ENCODE data around the gene SULT4A1. TPM values are rescaled to one million over a fixed set of nuclear protein-coding genes. Genes with fewer than 3 reads are reported as not detected.

Gene SULT4A1
- total and polyA plus RNA-seq, 2 experiments from 2014 or later = 4.7 to 5.2 TPM

GRCh38 chr22:43843783-43844530, 18.4 kb downstream of the SULT4A1 start:
- Histone ChIP-seq H3K9me2 (ENCODE audit: insufficient read depth) (no peaks in the 10 kb centered on the region), H2AFZ (no peak overlapping the region), H3K27ac (ENCODE audit: low read depth) (no peak overlapping the region), H3K36me3 (ENCODE audit: insufficient read depth) (no peaks in the 10 kb centered on the region), H3K27me3 (ENCODE audit: insufficient read depth) (no peaks in the 10 kb centered on the region), H3K4me3 (no peak overlapping the region), H4K20me1 (replicated peaks; ENCODE audit: insufficient read depth) (peaks cover 3% of the 10 kb centered on the region), H3K79me2 (replicated peaks; ENCODE audit: insufficient read depth) (peaks cover 58% of the 10 kb centered on the region), H3K4me2 (no peak overlapping the region), H3F3A (replicated peaks; ENCODE audit: low read depth) (no peaks in the 10 kb centered on the region), H3K4me1 (ENCODE audit: insufficient read depth) (no peaks in the 10 kb centered on the region)
- Mint-ChIP-seq H3K36me3 (ENCODE audit: low read depth) (peaks cover under 1% of the 10 kb centered on the region; the same call in 1 of the 3 replicates), H3K9me3 (no peaks in the 10 kb centered on the region; the same call in 2 of the 3 replicates), H3K27ac (no peak overlapping the region), H3K27me3 (ENCODE audit: insufficient read depth, low read depth, poor library complexity) (peaks cover 12% of the 10 kb centered on the region), H3K4me1 (peaks cover 27% of the 10 kb centered on the region), H3K4me3 (no peak overlapping the region)
- ATAC-seq = no peak; the same call in 2 of the 3 replicates
- DNase-seq (ENCODE audit: low spot score) = no peak
- TF ChIP-seq ZNF462 (CRISPR knock-in tag; IDR thresholded peaks at IDR 0.05) (no peak), REST (IDR thresholded peaks at IDR 0.05; ENCODE audit: unreplicated experiment) (no peak), ETS1 (IDR thresholded peaks at IDR 0.05) (no peak), ZNF331 (CRISPR knock-in tag; IDR thresholded peaks at IDR 0.05; ENCODE audit: low read depth) (no peak), STAT1 (IDR thresholded peaks at IDR 0.05; ENCODE audit: unreplicated experiment) (no peak), NANOG (IDR thresholded peaks at IDR 0.05; ENCODE audit: borderline replicate concordance) (no peak), JUNB (IDR thresholded peaks at IDR 0.05; ENCODE audit: unreplicated experiment) (no peak), CREB1 (CRISPR knock-in tag; IDR thresholded peaks at IDR 0.05; ENCODE audit: low read depth) (no peak), POLR2AphosphoS5 (IDR thresholded peaks at IDR 0.05; ENCODE audit: low read depth) (no peak), CTCF (conservative IDR thresholded peaks at IDR 0.05; ENCODE audit: low read depth in 2 of 2) (no peak)

Data from GM23338 (cell line).